ENCODE results near the gene FAM168B. TPM values are rescaled to one million over a fixed set of nuclear protein-coding genes. Genes with fewer than 3 reads are reported as not detected.

FAM168B gene, protein sequence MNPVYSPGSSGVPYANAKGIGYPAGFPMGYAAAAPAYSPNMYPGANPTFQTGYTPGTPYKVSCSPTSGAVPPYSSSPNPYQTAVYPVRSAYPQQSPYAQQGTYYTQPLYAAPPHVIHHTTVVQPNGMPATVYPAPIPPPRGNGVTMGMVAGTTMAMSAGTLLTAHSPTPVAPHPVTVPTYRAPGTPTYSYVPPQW
- total RNA-seq (ENCODE audit: low replicate concordance), result 97.2 and 104 TPM in 2 replicates
- long read RNA-seq, partial matches to known transcripts, result 0 of 65 reads
- long read RNA-seq, other reads (novel, unspliced or antisense), result 65 of 65 reads

DNA sequence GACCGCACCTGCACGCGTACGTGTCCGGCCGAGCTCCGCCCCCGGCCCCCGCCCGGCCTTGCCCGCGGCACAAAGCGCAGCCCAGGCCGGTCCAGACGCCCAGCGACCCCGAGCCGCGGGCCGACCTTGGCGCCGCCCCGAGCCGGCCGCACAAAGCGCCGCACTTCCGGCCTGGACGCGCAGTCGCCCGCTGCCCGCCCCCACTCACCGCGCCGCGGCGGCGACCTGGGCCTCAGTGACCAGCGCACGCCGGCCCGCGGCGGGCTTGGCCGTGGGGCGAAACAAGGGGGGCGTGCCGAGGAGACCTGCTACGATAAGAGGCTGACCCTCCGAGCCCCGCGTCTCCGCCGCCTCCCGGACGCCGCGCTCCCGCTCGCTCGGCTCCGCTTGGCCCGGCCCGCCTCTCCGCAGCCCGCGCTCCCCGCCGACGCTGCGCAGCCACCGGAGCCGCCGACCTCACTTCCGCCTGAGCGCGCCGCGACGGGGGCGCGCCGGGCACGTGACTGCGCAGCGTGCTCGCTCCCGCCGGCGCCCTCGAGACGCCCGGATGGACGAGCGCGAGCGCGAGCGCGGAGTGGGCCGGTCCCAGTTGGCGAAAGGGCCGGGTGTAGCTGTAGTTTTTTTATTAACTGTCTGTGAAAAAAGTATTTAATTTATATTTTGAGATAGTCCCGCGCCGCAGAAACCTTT is at the start of gene FAM168B:
TSS of gene FAM168B (minus strand) at position 455 of the 690 bp plus-strand sequence. CDS start 10,814 bp downstream, outside the sequence.
- TF ChIP-seq, protein P1, sequence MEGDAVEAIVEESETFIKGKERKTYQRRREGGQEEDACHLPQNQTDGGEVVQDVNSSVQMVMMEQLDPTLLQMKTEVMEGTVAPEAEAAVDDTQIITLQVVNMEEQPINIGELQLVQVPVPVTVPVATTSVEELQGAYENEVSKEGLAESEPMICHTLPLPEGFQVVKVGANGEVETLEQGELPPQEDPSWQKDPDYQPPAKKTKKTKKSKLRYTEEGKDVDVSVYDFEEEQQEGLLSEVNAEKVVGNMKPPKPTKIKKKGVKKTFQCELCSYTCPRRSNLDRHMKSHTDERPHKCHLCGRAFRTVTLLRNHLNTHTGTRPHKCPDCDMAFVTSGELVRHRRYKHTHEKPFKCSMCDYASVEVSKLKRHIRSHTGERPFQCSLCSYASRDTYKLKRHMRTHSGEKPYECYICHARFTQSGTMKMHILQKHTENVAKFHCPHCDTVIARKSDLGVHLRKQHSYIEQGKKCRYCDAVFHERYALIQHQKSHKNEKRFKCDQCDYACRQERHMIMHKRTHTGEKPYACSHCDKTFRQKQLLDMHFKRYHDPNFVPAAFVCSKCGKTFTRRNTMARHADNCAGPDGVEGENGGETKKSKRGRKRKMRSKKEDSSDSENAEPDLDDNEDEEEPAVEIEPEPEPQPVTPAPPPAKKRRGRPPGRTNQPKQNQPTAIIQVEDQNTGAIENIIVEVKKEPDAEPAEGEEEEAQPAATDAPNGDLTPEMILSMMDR (conservative IDR thresholded peaks at IDR 0.05), result no peak
- Mint-ChIP-seq H3K9me3 (no peaks in the 10 kb centered on the region), H3K4me1 (ENCODE audit: unreplicated experiment) (peaks cover 9% of the 10 kb centered on the region), H3K27me3 (no peaks in the 10 kb centered on the region), H3K4me3 (peak within 1 kb of the TSS; percentile 90), H3K36me3 (peaks cover 12% of the 10 kb centered on the region), H3K27ac (peak within 1 kb of the TSS; percentile 93)
- DNase-seq (ENCODE audit: extremely low spot score, unreplicated experiment), result peak; percentile 93

DNA sequence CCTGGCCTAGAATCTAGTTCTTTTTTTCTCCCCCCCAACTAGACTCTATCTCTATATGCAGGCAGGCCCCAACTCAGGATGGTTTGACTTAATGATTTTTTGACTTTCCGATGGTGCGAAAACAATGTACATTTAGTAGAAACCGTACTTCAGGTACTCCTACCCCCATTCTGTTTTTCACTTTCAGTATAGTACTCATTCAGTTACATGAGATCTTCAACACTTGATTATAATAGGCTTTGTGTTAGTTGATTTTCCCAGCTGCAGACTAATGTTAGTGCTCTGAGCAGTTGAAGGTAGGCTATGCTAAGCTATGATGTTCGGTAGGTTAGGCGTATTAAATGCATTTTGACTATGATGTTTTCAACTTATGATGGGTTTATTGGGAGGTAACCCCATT is 49.6 kb upstream of the FAM168B start:
- no peak overlapping the region for H3K4me3 Mint-ChIP-seq
- no peak overlapping the region for H3K27ac Mint-ChIP-seq
- no peaks in the 10 kb centered on the region for H3K4me1 Mint-ChIP-seq (ENCODE audit: unreplicated experiment)
- H3K27me3 Mint-ChIP-seq, result no peaks in the 10 kb centered on the region
- DNase-seq (ENCODE audit: extremely low spot score, unreplicated experiment), result no peak
- no peaks in the 10 kb centered on the region for H3K9me3 Mint-ChIP-seq
- TF ChIP-seq, protein P1 (conservative IDR thresholded peaks at IDR 0.05), result no peak
- peaks cover 35% of the 10 kb centered on the region for H3K36me3 Mint-ChIP-seq

DNA sequence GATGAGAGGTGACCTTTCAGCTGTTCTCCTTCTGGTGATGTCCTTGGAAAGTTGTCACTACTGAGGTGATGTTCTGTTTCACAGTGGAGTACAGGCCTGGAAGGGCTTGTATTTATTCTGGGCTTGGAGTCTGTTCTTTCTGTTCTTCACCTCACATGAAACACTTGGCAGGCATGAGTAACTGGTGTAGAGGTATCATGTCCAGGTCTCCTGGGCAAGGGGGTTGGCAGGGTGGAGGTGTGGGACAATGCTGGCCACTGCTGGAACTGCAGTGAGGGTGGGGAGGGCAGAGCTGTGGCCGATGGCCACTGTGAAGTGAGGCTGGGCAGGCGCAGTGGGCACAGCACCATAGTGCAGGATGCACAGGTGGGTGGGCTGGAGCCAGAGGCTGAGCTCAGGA is 47.3 kb upstream of the FAM168B start:
- H3K4me3 Mint-ChIP-seq, result no peak overlapping the region
- DNase-seq (ENCODE audit: extremely low spot score, unreplicated experiment), result no peak
- peaks cover 47% of the 10 kb centered on the region for H3K36me3 Mint-ChIP-seq
- no peaks in the 10 kb centered on the region for H3K9me3 Mint-ChIP-seq
- no peaks in the 10 kb centered on the region for H3K4me1 Mint-ChIP-seq (ENCODE audit: unreplicated experiment)
- TF ChIP-seq, protein P1 (conservative IDR thresholded peaks at IDR 0.05), result no peak
- no peak overlapping the region for H3K27ac Mint-ChIP-seq
- no peaks in the 10 kb centered on the region for H3K27me3 Mint-ChIP-seq

DNA sequence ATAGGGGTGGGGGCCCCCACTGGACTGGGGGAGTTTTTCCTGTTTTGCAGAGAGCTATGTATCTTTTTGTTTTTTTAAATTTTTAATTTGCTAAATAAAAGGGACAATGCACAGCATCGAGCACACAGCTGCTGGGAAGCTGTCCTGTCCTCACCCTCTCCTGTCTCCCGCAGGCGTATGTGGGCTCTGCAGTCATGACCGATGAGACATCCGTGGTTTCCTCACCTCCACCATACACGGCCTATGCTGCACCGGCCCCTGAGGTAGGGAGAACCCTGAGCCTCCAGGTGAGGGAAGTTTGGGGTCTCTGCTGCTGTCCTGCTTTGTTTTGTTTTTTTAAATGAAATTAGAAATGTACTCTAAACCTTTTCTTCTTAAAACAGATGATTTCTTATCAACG is 39.5 kb upstream of the FAM168B start:
- DNase-seq (ENCODE audit: extremely low spot score, unreplicated experiment), result no peak
- Mint-ChIP-seq H3K4me1 (ENCODE audit: unreplicated experiment) (no peaks in the 10 kb centered on the region), H3K4me3 (no peak overlapping the region), H3K27ac (no peak overlapping the region), H3K27me3 (no peaks in the 10 kb centered on the region), H3K36me3 (peaks cover 51% of the 10 kb centered on the region), H3K9me3 (no peaks in the 10 kb centered on the region)
- TF ChIP-seq, protein P1 (conservative IDR thresholded peaks at IDR 0.05), result no peak

DNA sequence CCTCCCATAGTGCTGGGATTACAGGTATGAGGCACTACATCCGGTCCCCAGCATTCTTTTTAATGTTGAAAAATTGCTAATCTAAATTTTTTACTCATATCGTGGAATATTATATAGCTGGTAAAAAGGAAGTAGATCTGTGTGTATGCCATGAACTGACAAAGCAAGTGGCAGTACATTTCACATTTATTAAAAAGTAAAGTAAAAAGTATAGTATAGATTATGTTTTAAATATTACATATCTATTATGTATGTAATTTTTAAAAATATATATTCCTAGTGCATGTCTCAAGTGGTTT is 37.0 kb upstream of the FAM168B start:
- H3K36me3 Mint-ChIP-seq, result peaks cover 52% of the 10 kb centered on the region
- peak overlapping the region; percentile 92 for H3K27ac Mint-ChIP-seq
- no peak for DNase-seq (ENCODE audit: extremely low spot score, unreplicated experiment)
- H3K27me3 Mint-ChIP-seq, result no peaks in the 10 kb centered on the region
- no peaks in the 10 kb centered on the region for H3K9me3 Mint-ChIP-seq
- H3K4me1 Mint-ChIP-seq (ENCODE audit: unreplicated experiment), result peaks cover 7% of the 10 kb centered on the region
- TF ChIP-seq, protein P1 (conservative IDR thresholded peaks at IDR 0.05), result no peak
- no peak overlapping the region for H3K4me3 Mint-ChIP-seq

Measured in type B pancreatic cell (in vitro differentiated cells).